ENCODE data around the gene ABI1. TPM values are rescaled to one million over a fixed set of nuclear protein-coding genes. Genes with fewer than 3 reads are reported as not detected.

The ABI1 gene
- total and polyA plus RNA-seq, 9 of the 15 experiments (the other 6 are each of a cell fraction or from before 2014, with no cell fraction given): 22.1 to 52.3 (median 39.0) TPM

DNA sequence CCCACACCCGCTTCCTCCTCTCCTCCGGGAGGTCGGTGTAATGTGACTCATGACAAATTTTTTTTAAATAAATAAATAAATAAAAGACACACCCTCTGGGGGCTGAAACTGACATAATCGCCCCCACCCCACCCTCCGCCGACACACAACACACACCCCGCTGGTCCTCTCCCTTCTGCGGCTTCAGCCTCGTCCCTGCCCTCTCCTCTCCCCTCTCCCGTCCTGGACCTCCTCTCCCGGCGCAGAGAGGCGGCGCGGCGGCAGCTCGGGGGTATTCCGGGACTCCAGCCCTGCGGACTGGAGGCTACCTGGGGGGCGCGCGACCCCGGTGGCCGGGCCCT, 686 bp downstream of the ABI1 start (continued):
- TF ChIP-seq HDGF (IDR thresholded peaks at IDR 0.05) (no peak), LEF1 (IDR thresholded peaks at IDR 0.05) (no peak), SAFB2 (IDR thresholded peaks at IDR 0.05; ENCODE audit: borderline replicate concordance, low read depth, low read length, severe bottlenecking) (no peak), SMARCA4 (IDR thresholded peaks at IDR 0.05) (peak; percentile 7; the same call in 1 of the 2 replicates), MAFG (tag; conservative IDR thresholded peaks at IDR 0.05) (0 out of 2 replicates have a peak, but pooled peaks have one; percentile 10), HIVEP1 (CRISPR knock-in tag; IDR thresholded peaks at IDR 0.05) (no peak), KDM2B (CRISPR knock-in tag; IDR thresholded peaks at IDR 0.05) (no peak), NONO (IDR thresholded peaks at IDR 0.05; ENCODE audit: low read depth in 2 of 2, low read length in 1 of 2) (no peak), FOXK2 (conservative IDR thresholded peaks at IDR 0.05 in 1 of 2, IDR thresholded peaks at IDR 0.05 in 1 of 2; ENCODE audit: low read depth in 2 of 2) (peak in 1 of 2 experiments; percentile 29; a peak in 1 of 4 replicates), RNF2 (IDR thresholded peaks at IDR 0.05) (no peak), CCNT2 (IDR thresholded peaks at IDR 0.05; ENCODE audit: borderline replicate concordance, extremely low read depth, insufficient read length, low read depth, low read length) (peak; percentile 28), ZBTB7A (IDR thresholded peaks at IDR 0.05; ENCODE audit: borderline replicate concordance, control insufficient read depth, low read depth, low read length) (peak; percentile 78), POLR2AphosphoS5 (IDR thresholded peaks at IDR 0.05; ENCODE audit: control insufficient read depth, insufficient read depth, low read depth, low read length) (peak; percentile 55; the same call in 1 of the 2 replicates), EGR1 (conservative IDR thresholded peaks at IDR 0.05) (peak; percentile 59; the same call in 1 of the 2 replicates), HNRNPUL1 (IDR thresholded peaks at IDR 0.05; ENCODE audit: low read length) (no peak), ZNF24 (IDR thresholded peaks at IDR 0.05) (no peak), HDAC8 (tag; IDR thresholded peaks at IDR 0.05) (no peak), HMG20A (CRISPR knock-in tag; conservative IDR thresholded peaks at IDR 0.05) (no peak), SMARCE1 (IDR thresholded peaks at IDR 0.05) (0 out of 2 replicates have a peak, but pooled peaks have one; percentile 9)
- TF ChIP-seq, protein P1, sequence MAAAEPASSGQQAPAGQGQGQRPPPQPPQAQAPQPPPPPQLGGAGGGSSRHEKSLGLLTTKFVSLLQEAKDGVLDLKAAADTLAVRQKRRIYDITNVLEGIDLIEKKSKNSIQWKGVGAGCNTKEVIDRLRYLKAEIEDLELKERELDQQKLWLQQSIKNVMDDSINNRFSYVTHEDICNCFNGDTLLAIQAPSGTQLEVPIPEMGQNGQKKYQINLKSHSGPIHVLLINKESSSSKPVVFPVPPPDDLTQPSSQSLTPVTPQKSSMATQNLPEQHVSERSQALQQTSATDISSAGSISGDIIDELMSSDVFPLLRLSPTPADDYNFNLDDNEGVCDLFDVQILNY (CRISPR knock-in tag; IDR thresholded peaks at IDR 0.05): no peak
- TF ChIP-seq, protein P2, sequence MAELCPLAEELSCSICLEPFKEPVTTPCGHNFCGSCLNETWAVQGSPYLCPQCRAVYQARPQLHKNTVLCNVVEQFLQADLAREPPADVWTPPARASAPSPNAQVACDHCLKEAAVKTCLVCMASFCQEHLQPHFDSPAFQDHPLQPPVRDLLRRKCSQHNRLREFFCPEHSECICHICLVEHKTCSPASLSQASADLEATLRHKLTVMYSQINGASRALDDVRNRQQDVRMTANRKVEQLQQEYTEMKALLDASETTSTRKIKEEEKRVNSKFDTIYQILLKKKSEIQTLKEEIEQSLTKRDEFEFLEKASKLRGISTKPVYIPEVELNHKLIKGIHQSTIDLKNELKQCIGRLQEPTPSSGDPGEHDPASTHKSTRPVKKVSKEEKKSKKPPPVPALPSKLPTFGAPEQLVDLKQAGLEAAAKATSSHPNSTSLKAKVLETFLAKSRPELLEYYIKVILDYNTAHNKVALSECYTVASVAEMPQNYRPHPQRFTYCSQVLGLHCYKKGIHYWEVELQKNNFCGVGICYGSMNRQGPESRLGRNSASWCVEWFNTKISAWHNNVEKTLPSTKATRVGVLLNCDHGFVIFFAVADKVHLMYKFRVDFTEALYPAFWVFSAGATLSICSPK (IDR thresholded peaks at IDR 0.05; ENCODE audit: borderline replicate concordance): no peak
- TF ChIP-seq, protein P3, sequence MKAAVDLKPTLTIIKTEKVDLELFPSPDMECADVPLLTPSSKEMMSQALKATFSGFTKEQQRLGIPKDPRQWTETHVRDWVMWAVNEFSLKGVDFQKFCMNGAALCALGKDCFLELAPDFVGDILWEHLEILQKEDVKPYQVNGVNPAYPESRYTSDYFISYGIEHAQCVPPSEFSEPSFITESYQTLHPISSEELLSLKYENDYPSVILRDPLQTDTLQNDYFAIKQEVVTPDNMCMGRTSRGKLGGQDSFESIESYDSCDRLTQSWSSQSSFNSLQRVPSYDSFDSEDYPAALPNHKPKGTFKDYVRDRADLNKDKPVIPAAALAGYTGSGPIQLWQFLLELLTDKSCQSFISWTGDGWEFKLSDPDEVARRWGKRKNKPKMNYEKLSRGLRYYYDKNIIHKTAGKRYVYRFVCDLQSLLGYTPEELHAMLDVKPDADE (conservative IDR thresholded peaks at IDR 0.05; ENCODE audit: control insufficient read depth, low read depth, low read length): peak; percentile 36; the same call in 1 of the 2 replicates
- TF ChIP-seq, protein P4, sequence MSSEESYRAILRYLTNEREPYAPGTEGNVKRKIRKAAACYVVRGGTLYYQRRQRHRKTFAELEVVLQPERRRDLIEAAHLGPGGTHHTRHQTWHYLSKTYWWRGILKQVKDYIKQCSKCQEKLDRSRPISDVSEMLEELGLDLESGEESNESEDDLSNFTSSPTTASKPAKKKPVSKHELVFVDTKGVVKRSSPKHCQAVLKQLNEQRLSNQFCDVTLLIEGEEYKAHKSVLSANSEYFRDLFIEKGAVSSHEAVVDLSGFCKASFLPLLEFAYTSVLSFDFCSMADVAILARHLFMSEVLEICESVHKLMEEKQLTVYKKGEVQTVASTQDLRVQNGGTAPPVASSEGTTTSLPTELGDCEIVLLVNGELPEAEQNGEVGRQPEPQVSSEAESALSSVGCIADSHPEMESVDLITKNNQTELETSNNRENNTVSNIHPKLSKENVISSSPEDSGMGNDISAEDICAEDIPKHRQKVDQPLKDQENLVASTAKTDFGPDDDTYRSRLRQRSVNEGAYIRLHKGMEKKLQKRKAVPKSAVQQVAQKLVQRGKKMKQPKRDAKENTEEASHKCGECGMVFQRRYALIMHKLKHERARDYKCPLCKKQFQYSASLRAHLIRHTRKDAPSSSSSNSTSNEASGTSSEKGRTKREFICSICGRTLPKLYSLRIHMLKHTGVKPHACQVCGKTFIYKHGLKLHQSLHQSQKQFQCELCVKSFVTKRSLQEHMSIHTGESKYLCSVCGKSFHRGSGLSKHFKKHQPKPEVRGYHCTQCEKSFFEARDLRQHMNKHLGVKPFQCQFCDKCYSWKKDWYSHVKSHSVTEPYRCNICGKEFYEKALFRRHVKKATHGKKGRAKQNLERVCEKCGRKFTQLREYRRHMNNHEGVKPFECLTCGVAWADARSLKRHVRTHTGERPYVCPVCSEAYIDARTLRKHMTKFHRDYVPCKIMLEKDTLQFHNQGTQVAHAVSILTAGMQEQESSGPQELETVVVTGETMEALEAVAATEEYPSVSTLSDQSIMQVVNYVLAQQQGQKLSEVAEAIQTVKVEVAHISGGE (CRISPR knock-in tag; IDR thresholded peaks at IDR 0.05): no peak
